HK-2 (cell line): ENCODE measurements around the gene INPPL1.

Experiments used
- DNase-seq: peaks from one replicate; pipeline ENCODE4 v3.0.0-alpha.2; 2018; ENCODE audit not compliant: unreplicated experiment

Gene INPPL1

DNA sequence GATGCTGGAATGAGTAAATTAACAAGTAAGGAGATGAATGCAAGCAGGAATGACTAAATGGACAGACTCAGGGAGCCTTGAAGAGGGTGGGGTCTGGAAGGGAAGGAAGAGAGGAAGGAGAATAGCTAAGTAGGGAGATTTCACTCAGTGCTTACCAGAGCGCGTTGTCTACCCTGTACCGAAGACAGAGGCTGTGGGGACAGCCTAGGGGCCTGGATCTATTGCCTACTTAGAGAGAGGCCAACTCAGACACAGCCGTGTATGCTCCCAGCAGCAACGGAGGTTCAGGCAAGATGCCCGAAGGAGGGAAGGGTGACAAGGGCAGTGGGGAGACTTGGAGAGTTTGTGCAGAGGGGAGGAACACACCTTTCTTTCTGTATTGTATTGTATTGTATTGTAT, 7.9 kb upstream of the INPPL1 start, which contains the start of gene FOLR2:
Gene FOLR2 (plus strand): TSS at position 157 of the 400 bp plus-strand sequence. CDS start 1,791 bp downstream, outside the sequence.
- DNase-seq = no peak

DNA sequence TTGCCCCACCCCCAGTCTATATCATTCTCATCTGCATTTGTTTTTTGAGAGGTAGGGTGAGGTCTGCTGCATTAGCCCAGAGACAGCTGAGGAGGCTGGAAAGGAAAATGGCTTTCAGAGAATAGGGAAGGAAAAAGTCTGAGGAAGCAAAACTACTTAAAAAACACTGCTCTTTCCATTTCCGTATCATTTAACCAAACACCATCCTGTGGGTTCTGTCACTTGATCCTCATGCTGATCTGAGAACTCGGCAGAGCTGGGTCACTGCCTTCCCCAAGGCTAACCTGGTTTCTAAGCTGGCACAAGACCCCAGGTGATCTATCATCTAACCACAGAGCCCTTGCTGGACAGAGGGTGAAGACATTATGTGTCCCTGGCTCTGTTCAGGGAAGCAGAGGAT, 6.7 kb upstream of the INPPL1 start:
- no peak for DNase-seq

DNA sequence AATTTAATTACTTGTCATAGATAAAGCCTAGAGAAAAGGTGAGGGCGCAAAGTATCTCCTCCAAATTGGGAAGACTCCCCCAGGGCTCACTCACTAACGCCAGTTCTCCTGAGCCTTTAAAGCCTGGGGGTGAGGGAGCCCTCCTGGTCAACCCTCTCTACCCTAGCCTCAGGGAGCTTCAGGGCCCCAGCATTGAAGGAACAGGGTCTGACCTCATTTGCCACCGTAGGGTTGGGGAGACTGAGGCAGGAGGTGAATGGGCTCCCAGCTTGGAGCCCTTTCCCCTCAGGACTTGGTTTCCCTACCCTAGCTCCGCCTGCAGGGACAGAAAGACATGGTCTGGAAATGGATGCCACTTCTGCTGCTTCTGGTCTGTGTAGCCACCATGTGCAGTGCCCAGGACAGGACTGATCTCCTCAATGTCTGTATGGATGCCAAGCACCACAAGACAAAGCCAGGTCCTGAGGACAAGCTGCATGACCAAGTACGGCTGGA, 6.3 kb upstream of the INPPL1 start:
- no peak for DNase-seq

DNA sequence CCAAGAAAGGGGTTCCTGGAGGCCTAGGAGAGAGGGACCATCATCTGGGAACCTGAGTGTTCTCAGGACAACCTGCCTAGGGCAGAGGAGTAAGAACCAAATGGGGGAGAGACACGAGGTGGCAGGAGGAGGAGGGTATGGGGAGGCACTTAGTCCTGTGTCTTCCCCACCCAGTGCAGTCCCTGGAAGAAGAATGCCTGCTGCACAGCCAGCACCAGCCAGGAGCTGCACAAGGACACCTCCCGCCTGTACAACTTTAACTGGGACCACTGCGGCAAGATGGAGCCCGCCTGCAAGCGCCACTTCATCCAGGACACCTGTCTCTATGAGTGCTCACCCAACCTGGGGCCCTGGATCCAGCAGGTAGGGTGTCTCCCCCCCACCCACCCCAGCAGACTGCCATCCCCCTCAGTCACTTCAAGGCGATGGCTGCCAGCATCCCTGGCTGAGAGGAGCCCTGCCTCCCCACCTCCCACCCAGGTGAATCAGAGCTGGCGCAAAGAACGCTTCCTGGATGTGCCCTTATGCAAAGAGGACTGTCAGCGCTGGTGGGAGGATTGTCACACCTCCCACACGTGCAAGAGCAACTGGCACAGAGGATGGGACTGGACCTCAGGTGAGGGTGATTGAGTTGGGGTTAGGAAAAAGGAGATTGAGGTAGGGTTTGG, 3.7 kb upstream of the INPPL1 start:
- DNase-seq = no peak

DNA sequence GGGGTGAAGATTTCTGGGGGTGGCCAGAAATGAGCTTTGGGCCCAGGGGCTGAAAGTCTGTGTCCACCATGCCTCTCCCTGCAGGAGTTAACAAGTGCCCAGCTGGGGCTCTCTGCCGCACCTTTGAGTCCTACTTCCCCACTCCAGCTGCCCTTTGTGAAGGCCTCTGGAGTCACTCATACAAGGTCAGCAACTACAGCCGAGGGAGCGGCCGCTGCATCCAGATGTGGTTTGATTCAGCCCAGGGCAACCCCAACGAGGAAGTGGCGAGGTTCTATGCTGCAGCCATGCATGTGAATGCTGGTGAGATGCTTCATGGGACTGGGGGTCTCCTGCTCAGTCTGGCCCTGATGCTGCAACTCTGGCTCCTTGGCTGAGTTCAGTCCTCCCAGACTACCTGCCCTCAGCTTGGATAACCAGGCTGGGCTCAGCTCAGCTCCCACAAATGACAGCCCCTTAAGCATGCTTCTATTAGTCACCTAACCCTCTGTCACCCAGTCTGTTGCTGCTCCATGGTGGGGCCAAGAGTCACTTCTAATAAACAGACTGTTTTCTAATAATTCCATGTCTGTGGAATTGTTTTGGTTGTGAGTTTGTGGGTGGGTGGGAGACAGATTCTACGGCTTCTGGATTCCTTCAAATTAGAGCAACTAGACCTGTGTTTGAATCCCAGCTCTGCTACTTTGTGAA, 3.0 kb upstream of the INPPL1 start:
- no peak for DNase-seq

DNA sequence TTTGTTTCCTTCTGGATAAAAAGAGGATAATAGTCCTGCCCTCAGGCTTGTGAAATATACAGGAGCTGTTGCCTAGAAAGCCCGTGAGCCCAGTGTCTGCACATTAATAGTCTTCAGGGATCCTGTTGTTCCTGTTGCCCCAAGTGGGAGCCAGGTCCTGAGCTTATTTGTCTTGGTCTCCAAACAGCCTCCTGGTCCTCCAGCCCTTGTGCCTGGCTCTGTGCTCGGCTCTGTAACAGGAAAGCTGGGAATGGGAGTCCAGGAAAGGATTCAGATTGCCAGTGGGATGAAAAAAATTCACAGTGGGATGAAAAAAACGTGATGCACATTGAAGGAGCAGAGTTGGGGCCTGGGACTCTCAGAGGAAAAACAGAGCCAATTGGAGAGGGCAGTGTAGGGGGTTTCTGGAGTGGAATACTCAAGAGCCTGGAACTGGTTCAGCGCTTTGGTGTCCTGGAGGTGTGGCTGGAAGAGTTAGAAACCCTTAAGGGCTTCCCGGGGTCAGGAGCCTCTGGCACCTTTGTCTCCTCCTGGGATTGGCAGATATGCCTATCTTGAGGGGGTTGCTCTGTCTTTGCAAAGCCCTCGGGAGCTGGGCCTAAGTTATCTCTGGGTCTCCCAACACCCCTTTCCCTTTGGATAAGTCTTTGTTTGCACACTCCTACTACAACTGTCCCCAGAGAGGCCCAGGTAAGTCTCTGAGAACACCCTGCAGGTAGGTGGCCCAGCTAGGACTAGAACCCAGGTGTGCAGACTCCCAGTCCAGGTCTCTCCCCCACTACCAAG, 2.3 kb upstream of the INPPL1 start:
- no peak for DNase-seq

DNA sequence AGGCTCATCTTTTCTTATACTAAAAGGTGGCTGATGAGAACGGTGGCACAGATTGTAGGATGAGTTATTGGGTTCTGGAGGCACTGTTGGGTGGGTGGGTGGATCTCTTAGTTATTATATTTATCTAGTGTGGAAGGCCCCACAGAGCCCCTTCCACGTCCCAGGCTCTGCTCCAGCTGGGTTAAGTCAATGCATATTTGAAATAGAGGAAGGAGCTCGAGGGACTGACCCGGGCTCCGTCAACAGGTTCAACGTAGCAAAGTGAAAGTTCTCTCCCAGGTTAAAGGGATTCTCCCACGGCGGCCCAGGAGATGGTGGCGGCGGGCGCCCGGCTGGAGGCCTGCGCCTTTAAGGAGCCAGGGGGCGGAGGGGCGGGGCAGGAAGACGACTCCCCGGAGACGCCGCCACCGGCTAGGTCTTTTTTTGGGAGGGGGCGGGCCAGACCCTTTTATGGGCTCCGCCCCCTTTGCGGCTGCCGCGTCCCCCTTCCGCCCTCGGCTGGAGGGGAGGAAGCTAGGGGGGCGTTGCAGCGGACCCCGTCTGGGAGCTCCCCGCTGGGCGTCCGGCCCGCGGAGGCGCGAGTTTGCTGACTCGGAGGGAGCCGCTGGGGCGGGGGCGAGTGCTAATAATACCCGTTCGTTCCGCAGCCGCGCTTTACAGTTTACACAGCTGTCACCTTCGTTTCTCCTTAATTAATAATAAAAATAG, 1.5 kb upstream of the INPPL1 start:
- peak; percentile 85 for DNase-seq

DNA sequence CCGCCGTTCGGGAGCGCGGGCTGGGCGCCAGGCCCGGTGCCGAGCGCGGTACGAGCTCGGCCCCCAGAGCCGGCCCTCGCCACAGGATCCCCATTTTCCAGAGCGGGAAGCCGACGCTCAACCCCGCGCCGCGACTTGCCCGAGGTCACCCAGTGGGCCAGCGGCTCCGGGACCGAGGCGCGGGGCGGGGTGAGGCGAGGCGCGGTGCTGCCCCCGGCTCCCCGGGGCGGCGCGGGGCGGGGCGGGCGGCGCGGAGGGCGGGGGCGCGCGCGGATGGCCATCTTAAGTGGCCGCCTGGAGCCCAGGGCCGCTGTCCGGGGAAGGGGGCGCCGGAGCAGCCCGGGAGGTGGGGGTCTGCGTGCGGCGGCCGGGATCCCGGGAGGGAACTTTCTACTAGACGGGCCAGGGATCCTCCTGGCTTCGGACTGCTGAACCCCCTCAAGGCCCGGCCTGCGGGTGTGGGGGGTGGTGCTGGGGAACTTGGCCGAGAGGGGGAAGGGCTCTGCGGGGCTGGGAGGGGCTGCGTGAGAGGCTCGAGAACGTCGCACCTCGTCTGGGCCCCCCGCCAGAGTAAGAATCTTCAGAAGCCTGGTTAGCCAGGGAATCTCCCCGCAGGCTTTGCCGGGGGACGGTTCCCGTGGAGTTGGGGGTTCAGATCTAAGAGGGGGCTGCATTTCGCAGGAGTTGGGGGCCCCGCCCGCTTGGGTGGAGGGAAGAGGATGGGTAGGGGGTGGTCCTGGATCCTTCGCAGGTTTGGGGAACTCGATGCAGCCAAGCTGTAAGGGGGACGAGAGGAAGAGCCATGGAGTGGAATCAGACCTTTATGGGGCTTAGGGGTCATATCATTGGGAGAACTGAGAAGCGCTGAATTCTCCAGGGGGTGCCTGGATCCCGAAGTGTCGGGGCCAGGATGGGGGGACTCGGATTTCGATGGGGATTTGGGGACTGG, 678 bp upstream of the INPPL1 start:
- peak; percentile 59 for DNase-seq

DNA sequence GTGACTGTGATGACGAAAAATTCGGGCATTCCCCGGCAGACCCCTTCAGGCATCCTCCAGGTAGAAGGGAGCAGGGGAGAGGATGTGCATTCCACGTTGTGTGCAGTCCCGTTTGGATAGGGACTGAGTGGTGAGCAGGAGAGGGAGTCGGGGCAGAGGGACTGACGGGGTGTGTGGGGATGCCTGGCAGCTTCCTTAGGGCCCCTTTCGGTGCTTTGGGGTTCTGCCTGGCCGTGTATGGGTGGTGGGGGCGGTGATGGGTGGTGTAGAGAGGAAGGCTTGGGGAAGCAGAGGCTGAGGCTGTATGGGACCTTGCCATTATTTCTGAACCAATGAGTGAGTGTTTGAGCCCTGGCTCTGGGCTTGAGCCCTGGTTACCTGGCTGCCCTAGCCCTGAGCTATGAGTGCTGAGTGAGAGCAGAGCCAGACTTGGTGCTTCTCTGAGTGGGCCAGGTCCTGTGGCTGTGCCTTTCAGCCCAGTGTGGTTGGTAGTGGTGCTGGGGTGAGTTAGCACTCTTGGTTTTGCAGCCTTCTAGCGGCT, 914 bp downstream of the INPPL1 start:
- DNase-seq = peak; percentile 18

DNA sequence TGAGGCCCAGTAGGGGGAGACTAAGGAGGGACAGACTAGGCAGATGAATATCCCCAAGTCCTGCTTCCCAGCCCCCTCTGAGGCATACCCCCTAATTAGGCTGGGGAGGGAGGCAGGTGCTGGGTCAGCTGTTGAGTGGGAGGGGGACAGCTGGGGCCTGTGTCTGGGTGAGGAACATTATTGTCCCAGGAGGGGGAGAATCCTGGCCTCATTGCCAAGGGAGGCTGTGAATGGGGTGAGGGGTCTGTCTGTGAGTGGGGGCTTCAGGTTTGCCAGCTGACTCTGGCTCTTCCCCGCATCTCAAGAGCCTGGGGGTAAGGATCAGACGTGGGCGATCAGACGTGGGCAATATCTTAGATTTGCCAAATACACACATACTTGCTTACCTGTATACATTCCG, 2.1 kb downstream of the INPPL1 start:
- no peak for DNase-seq

DNA sequence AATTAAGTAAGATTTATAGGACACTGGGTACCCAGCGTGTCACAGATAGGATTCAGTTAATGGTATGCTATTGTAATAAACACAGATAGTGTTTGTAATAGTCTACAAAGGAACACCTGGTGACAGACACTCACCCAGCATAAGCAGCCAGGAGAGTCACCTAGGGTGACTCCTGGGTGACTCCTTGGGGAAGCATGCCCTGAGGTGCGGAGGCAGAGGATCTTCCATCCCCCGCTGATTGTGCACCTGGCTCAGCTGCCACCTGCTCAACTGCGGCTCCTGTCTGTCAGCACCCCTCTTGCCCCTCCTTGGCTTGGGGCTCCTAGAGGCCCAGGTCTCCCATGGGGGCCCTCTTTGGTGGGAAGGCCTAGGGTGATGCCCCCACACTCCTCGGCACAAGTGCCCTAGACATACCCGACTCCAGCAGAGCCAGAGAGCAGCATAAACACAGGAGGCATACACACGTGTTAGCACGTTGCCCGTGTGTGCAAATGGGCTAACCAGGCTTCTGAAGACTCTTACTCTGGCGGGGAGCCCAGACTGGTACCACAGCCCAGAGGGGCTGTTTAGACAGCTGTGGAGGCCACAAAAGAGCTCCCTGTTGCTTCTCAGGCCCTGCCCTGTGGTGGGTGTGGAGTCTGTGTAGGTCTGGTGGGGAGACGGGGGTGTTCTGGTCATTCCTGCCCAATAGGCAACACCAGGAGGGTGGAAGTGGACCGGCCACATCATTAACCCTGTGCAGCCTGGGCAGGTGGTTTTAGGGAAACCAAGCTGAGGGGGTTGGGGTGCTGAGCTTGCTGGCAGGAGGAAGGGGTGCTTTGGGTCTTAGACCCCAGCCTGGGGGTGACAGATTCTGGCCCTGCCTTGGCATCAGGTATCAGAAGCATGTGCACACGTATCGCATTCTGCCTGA, 3.0 kb downstream of the INPPL1 start:
- DNase-seq = no peak

DNA sequence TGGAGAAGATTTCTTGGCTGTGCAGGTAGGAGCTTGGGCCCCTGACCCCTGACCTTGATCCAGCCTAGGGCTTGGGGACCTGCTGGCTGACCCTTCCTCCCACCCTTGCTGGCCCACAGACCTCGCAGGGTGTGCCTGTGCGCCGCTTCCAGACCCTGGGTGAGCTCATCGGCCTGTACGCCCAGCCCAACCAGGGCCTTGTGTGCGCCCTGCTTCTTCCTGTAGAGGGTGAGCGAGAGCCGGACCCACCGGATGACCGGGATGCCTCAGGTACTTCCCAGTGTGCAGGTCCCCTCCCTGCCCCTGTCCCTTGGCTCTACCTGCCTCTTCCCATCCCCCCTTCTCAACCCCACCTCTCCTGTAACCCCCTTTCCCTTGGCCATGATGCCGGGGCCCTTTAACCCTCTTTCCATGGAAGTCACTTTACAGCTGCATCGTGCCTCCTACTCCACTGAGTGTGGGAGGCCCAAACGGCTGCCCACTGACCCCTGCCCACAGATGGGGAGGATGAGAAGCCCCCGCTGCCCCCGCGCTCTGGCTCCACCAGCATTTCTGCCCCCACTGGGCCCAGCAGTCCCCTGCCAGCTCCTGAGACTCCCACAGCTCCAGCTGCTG, 3.8 kb downstream of the INPPL1 start:
- DNase-seq = no peak

DNA sequence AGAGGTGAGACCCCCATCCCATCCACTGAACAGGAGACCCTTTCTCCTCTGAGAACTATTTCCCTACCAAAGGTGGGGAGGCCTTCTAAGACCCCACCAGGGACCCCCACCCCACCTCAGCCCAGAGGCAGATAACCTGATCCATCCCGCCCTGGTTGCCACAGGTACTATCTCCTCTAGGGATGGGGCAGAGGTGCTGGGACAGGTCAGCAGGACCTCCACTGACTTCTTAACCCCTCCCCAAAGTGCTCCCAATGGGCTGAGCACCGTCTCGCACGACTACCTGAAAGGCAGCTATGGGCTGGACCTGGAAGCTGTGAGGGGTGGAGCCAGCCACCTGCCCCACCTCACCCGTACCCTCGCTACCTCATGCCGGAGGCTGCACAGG, 4.3 kb downstream of the INPPL1 start:
- DNase-seq = no peak

DNA sequence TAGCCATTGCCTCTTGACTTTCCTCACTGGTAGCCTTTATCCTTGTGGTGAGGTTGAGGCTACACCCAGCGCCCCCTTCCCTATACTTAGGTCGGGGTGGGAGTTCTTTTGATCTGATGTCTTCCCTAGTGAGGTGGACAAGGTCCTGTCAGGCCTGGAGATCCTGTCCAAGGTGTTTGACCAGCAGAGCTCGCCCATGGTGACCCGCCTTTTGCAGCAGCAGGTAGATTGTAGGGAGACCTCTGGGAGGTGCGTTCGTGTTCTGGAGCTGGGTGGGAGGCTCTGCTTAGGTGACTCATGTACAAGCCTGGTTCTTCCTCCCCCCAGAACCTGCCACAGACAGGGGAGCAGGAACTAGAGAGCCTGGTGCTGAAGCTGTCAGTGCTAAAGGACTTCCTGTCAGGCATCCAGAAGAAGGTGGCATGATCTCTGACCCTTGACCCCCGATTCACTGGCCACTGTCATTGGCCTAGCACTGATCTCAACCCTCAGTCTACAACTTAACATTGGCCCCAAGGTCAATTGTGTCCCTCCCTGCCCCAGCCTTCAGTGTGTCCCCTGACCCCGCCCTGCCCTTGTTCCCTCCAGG, 4.9 kb downstream of the INPPL1 start:
- no peak for DNase-seq

DNA sequence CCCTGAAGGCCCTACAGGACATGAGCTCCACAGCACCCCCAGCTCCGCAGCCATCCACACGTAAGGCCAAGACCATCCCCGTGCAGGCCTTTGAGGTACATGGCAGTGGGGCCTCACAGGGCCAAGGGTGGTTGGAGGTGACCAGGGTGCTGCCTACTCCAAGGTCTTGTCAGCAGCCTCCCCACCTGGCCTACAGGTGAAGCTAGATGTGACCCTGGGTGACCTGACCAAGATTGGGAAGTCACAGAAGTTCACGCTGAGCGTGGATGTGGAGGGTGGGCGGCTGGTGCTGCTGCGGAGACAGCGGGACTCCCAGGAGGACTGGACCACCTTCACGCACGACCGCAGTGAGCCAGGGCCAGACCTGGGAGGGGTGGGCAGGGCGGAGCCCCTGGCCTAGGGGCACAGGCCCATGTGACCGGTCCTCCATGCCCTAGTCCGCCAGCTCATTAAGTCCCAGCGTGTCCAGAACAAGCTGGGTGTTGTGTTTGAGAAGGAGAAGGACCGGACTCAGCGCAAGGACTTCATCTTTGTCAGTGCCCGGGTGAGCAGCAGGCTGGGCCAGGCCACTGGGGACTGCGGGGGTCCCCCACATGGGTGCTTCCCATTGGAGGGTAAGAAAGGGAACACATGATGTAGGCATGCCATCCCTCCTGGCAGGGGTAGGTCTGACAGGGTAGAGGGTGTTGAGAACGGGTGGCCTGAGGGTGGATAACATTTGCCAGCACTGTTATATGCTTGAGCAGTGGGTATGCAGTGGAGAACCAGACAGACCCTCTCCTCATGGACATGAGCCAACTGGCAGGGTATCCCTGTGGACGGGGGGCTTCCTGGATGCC, 5.6 kb downstream of the INPPL1 start:
- DNase-seq = no peak

DNA sequence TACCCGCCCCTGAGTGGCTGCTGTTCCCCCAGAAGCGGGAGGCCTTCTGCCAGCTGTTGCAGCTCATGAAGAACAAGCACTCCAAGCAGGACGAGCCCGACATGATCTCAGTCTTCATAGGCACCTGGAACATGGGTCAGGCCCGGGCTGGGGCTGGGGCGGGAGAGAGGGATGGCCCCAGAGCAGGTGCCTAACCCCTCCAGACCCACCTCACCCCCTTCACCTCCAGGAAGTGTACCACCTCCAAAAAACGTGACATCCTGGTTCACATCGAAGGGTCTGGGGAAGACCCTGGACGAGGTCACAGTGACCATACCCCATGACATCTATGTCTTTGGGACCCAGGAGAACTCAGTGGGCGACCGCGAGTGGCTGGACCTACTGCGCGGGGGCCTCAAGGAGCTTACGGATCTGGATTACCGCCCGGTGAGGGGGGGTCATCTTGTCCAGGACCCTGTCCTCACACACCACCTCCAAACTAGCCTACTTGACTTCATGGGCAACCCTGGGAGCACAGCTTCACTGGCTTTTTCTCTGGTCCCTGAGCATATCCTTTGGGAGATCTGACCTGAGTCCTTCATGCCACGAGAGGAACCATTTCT, 6.3 kb downstream of the INPPL1 start:
- no peak for DNase-seq
